OCI-LY7 (cell line): Measurements from ENCODE around the gene OPCML. TPM values are rescaled to one million over a fixed set of nuclear protein-coding genes. Genes with fewer than 3 reads are reported as not detected.

ENCODE experiments used
- BruUV-seq: library from RNA; stranded (reverse); fragments of 400-500 nt; replicated peaks from 2 replicates; lab custom pipeline; 2021; lab: Mats Ljungman, UMichigan
- CTCF ChIA-PET: fragments of 300-600 bp; sonication (Branson Sonifier 250); formaldehyde crosslinking; loops from one replicate; lab custom pipeline; 2022; ENCODE audit warnings: antibody characterized with exemption; ENCODE audit not compliant: unreplicated experiment; lab: Charles Lee
- POLR2A ChIA-PET: fragments of 300-600 bp; sonication (Branson Sonifier 250); formaldehyde crosslinking; loops from one replicate; lab custom pipeline; 2022; ENCODE audit warnings: antibody characterized with exemption; lab: Charles Lee
- DNase-seq: peaks from one replicate; pipeline ENCODE4 v3.0.0-alpha.2; 2015; ENCODE audit warnings: low spot score
- H2AFZ ChIP-seq: fragments of 200-600 bp; sonication (generic), shearing (Covaris generic); 2 replicates; pipeline ENCODE4 v1.6.1; 2014; ENCODE audit warnings: mild to moderate bottlenecking, antibody characterized with exemption, low read length, moderate library complexity
- H3K27ac ChIP-seq: fragments of 200-600 bp; sonication (generic); 2 replicates; pipeline ENCODE4 v1.5.1; 2014; ENCODE audit warnings: mixed run types, low read depth, mild to moderate bottlenecking, moderate library complexity, low read length, inconsistent platforms; ENCODE audit not compliant: poor library complexity, severe bottlenecking
- H3K36me3 ChIP-seq: fragments of 200-600 bp; sonication (generic); 2 replicates; pipeline ENCODE4 v1.6.1; 2014; ENCODE audit warnings: mild to moderate bottlenecking, antibody characterized with exemption, low read length, moderate library complexity, mixed read lengths; ENCODE audit not compliant: insufficient read depth
- H3K4me1 ChIP-seq: fragments of 200-600 bp; sonication (generic); 2 replicates; pipeline ENCODE4 v1.5.1; 2014; ENCODE audit warnings: mild to moderate bottlenecking, low read length; ENCODE audit not compliant: insufficient read depth, poor library complexity, severe bottlenecking
- H3K4me2 ChIP-seq: fragments of 200-600 bp; sonication (generic); 2 replicates; pipeline ENCODE4 v1.6.1; 2014; ENCODE audit warnings: mild to moderate bottlenecking, low read length
- H3K4me3 ChIP-seq: fragments of 200-600 bp; sonication (generic); 2 replicates; pipeline ENCODE4 v1.5.1; 2014; ENCODE audit warnings: mild to moderate bottlenecking, low read depth, low read length; ENCODE audit not compliant: poor library complexity, severe bottlenecking
- H3K79me2 ChIP-seq: fragments of 200-600 bp; sonication (generic); 2 replicates; pipeline ENCODE4 v1.6.1; 2016; ENCODE audit warnings: low read depth, mild to moderate bottlenecking, low read length, moderate library complexity, mixed read lengths; ENCODE audit not compliant: insufficient read depth
- H3K9me2 ChIP-seq: fragments of 200-600 bp; sonication (generic); 2 replicates; pipeline ENCODE4 v1.6.1; 2016; ENCODE audit warnings: mild to moderate bottlenecking, low read length, mixed read lengths; ENCODE audit not compliant: insufficient read depth
- H3K9me3 ChIP-seq: fragments of 200-600 bp; sonication (generic); 2 replicates; pipeline ENCODE4 v1.6.1; 2014; ENCODE audit warnings: mild to moderate bottlenecking, mixed run types, low read length, mixed read lengths
- H4K20me1 ChIP-seq: fragments of 200-600 bp; sonication (generic); 2 replicates; pipeline ENCODE4 v1.6.1; 2014; ENCODE audit warnings: mild to moderate bottlenecking, antibody characterized with exemption, low read length, moderate library complexity, mixed read lengths; ENCODE audit not compliant: insufficient read depth
- CTCF ChIP-seq: fragments of 200-600 bp; sonication (generic); conservative IDR thresholded peaks from 2 replicates; pipeline ENCODE4 v1.5.1; 2014; ENCODE audit warnings: mild to moderate bottlenecking, antibody characterized with exemption, low read length, moderate library complexity, mixed read lengths
- EZH2phosphoT487 ChIP-seq: fragments of 200-600 bp; sonication (generic); IDR thresholded peaks from 2 replicates; pipeline ENCODE4 v1.6.1; 2018; ENCODE audit warnings: low read depth, borderline replicate concordance, mild to moderate bottlenecking, mixed run types, antibody characterized with exemption, low read length, moderate library complexity, mixed read lengths
- intact Hi-C: fragments of 100-400 bp; cut with micrococcal nuclease; formaldehyde crosslinking; loops from one replicate; pipeline ENCODE4 v1.10.0; 2022; ENCODE audit not compliant: unreplicated experiment
- total RNA-seq, 2 experiments: library from RNA; depleted of rRNA in 1 of 2; stranded (reverse); fragments of >200 nt in 1 of 2; shearing (Covaris generic) in 1 of 2; gene quantifications; 2 replicates each; pipeline ENCODE4 v1.2.3, GENCODE V29; 2014 to 2022

Gene OPCML
- total RNA-seq, 2 experiments from 2014 or later = not detected

GRCh38 chr11:133181066-133181465 lies 351.2 kb downstream of the OPCML start:
- Histone ChIP-seq H2AFZ (no peak overlapping the region), H3K79me2 (no peaks in the 10 kb centered on the region), H3K4me3 (no peak overlapping the region), H3K9me2 (no peaks in the 10 kb centered on the region), H3K4me1 (no peaks in the 10 kb centered on the region), H3K9me3 (no peaks in the 10 kb centered on the region), H3K4me2 (no peak overlapping the region), H3K27ac (no peak overlapping the region), H3K36me3 (no peaks in the 10 kb centered on the region), H4K20me1 (no peaks in the 10 kb centered on the region)
- POLR2A ChIA-PET = no interaction called here
- no TSS peak for BruUV-seq
- intact Hi-C loops = no loop called here
- TF ChIP-seq CTCF = no peak
- TF ChIP-seq EZH2phosphoT487 = no peak
- no peak for DNase-seq
- CTCF ChIA-PET = no interaction called here

GRCh38 chr11:133180201-133180600 lies 352.1 kb downstream of the OPCML start:
- H3K9me2 ChIP-seq = no peaks in the 10 kb centered on the region
- H3K9me3 ChIP-seq = no peaks in the 10 kb centered on the region
- no peaks in the 10 kb centered on the region for H3K36me3 ChIP-seq
- CTCF ChIA-PET = no interaction called here
- no TSS peak for BruUV-seq
- H3K4me3 ChIP-seq = no peak overlapping the region
- intact Hi-C loops = no loop called here
- DNase-seq = no peak
- H3K4me2 ChIP-seq = no peak overlapping the region
- no peak overlapping the region for H2AFZ ChIP-seq
- H3K4me1 ChIP-seq = no peaks in the 10 kb centered on the region
- POLR2A ChIA-PET = interaction anchor here (0.6 kb wide), 1 partner anchor 13 kb away, joined by 3 read pairs; no protein-coding TSS in a partner anchor
- no peaks in the 10 kb centered on the region for H3K79me2 ChIP-seq
- TF ChIP-seq EZH2phosphoT487 = no peak
- TF ChIP-seq CTCF = no peak
- no peaks in the 10 kb centered on the region for H4K20me1 ChIP-seq
- no peak overlapping the region for H3K27ac ChIP-seq

- no peak for TF ChIP-seq EZH2phosphoT487
- no peak for TF ChIP-seq CTCF
- H2AFZ ChIP-seq = no peak overlapping the region
- H3K4me1 ChIP-seq = no peaks in the 10 kb centered on the region
- ChIA-PET POLR2A (interaction anchor here (0.9 kb wide), 1 partner anchor 37 kb away, joined by 3 read pairs; no protein-coding TSS in a partner anchor), CTCF (no interaction called here)
- no peak overlapping the region for H3K4me2 ChIP-seq
- H3K9me2 ChIP-seq = no peaks in the 10 kb centered on the region
- no peaks in the 10 kb centered on the region for H4K20me1 ChIP-seq
- H3K36me3 ChIP-seq = no peaks in the 10 kb centered on the region
- H3K4me3 ChIP-seq = no peak overlapping the region
- no peak for DNase-seq
- no peak overlapping the region for H3K27ac ChIP-seq
- H3K79me2 ChIP-seq = no peaks in the 10 kb centered on the region
- BruUV-seq = no TSS peak
- no peaks in the 10 kb centered on the region for H3K9me3 ChIP-seq
- intact Hi-C loops = no loop called here
Observed at GRCh38 chr11:133176748-133177147, 355.6 kb downstream of the OPCML start.
